B cell (primary cell): ENCODE measurements around the gene FBXL16.

ENCODE experiments used
- CTCF ChIP-seq: fragments of 200-600 bp; IDR thresholded peaks from one replicate; pipeline ENCODE4 v1.8.0; 2022; ENCODE audit warnings: antibody characterized with exemption, mild to moderate bottlenecking
- EZH2 ChIP-seq: IDR thresholded peaks from 2 replicates; pipeline ENCODE4 v1.6.1; 2012; ENCODE audit warnings: borderline replicate concordance, low read depth, mild to moderate bottlenecking, moderate library complexity, low read length; ENCODE audit not compliant: insufficient read depth, poor library complexity, severe bottlenecking

- TF ChIP-seq CTCF (no peak), EZH2 (no peak)
Measured at GRCh38 chr16:727291-727977, 21.8 kb upstream of the FBXL16 start.
